ENCODE data around the gene DLGAP1.

GRCh38 chr18:3454365-3455089 is 1000.6 kb downstream of the DLGAP1 start:
- TF ChIP-seq CTCF (IDR thresholded peaks at IDR 0.05) (peak; percentile 88), ZFX (IDR thresholded peaks at IDR 0.05; ENCODE audit: borderline replicate concordance) (no peak)
